Measurements from ENCODE around the gene CBX6. TPM values are rescaled to one million over a fixed set of nuclear protein-coding genes. Genes with fewer than 3 reads are reported as not detected.

CBX6 gene
- total and polyA plus RNA-seq, 8 donors: 22.5 to 44.6 (median 27.9) TPM

- Histone ChIP-seq H3K27me3 (no peaks in the 10 kb centered on the region), H3K4me1 (peaks cover 13 to 29% (median 23%) of the 10 kb centered on the region in 3 donors), H3K4me3 (no peak overlapping the region), H3K27ac (no peak overlapping the region), H3K9me3 (no peaks in the 10 kb centered on the region), H3K36me3 (peaks cover 0 to 8% (median 3%) of the 10 kb centered on the region in 3 donors)
- TF ChIP-seq CTCF (IDR thresholded peaks at IDR 0.05): peak; percentile 81 to 89 (median 84)
- peak; percentile 14 to 39 (median 32) for ATAC-seq
- WGBS, 2 donors: 10 to 14% methylated on average over 8 of the region's 8 CpGs
- intact Hi-C loops (cut with DNase I): loop anchor here in 2 of 3 donors (5.0 to 10.0 kb wide), 3 partner anchors 128 to 256 kb away; no protein-coding TSS in a partner anchor
- no peak for FAIRE-seq
- peak; percentile 69 to 96 (median 85) for DNase-seq
These were observed 3.1 kb downstream of the CBX6 start for GRCh38 chr22:38868886-38869381.

GRCh38 chr22:38868286-38868721 lies 3.7 kb downstream of the CBX6 start:
- TF ChIP-seq CTCF (IDR thresholded peaks at IDR 0.05): no peak
- Histone ChIP-seq H3K36me3 (peaks cover 0 to 8% (median 3%) of the 10 kb centered on the region in 3 donors), H3K4me1 (peaks cover 14 to 29% (median 23%) of the 10 kb centered on the region in 3 donors), H3K27ac (no peak overlapping the region), H3K9me3 (no peaks in the 10 kb centered on the region), H3K27me3 (no peaks in the 10 kb centered on the region), H3K4me3 (no peak overlapping the region)
- DNase-seq (peak in 1 of 6 donors; percentile 41), ATAC-seq (no peak), FAIRE-seq (no peak)
- 82 to 89% methylated on average over 8 of the region's 8 CpGs for WGBS, 2 donors
- intact Hi-C loops (cut with DNase I): loop anchor here in 2 of 3 donors (5.0 to 10.0 kb wide), 3 partner anchors 129 to 256 kb away; no protein-coding TSS in a partner anchor

- H3K36me3 ChIP-seq: peaks cover 0 to 8% (median 3%) of the 10 kb centered on the region in 3 donors
- peak in 2 of 6 donors; percentile 49 to 61 for DNase-seq
- intact Hi-C loops (cut with DNase I): loop anchor here in 2 of 3 donors (5.0 to 10.0 kb wide), 3 partner anchors 130 to 257 kb away; no protein-coding TSS in a partner anchor
- FAIRE-seq: no peak
- no peak overlapping the region for H3K4me3 ChIP-seq
- H3K4me1 ChIP-seq: peaks cover 14 to 29% (median 23%) of the 10 kb centered on the region in 3 donors
- no peaks in the 10 kb centered on the region for H3K9me3 ChIP-seq
- H3K27me3 ChIP-seq: no peaks in the 10 kb centered on the region
- H3K27ac ChIP-seq: no peak overlapping the region
- ATAC-seq: no peak
- 90 to 93% methylated on average over 18 of the region's 18 CpGs for WGBS, 2 donors
- no peak for TF ChIP-seq CTCF (IDR thresholded peaks at IDR 0.05)
These were observed 4.3 kb downstream of the CBX6 start for GRCh38 chr22:38867471-38868285.

GRCh38 chr22:38867124-38867455 lies 4.9 kb downstream of the CBX6 start:
- Histone ChIP-seq H3K36me3 (peaks cover 0 to 8% (median 3%) of the 10 kb centered on the region in 3 donors), H3K4me3 (no peak overlapping the region), H3K27me3 (no peaks in the 10 kb centered on the region), H3K9me3 (no peaks in the 10 kb centered on the region), H3K27ac (no peak overlapping the region), H3K4me1 (peaks cover 14 to 29% (median 23%) of the 10 kb centered on the region in 3 donors)
- ATAC-seq: no peak
- 89 to 94% methylated on average over 13 of the region's 13 CpGs for WGBS, 2 donors
- intact Hi-C loops (cut with DNase I): loop anchor here in 2 of 3 donors (5.0 to 10.0 kb wide), 3 partner anchors 130 to 258 kb away; no protein-coding TSS in a partner anchor
- no peak for DNase-seq
- no peak for TF ChIP-seq CTCF (IDR thresholded peaks at IDR 0.05)
- FAIRE-seq: no peak

Measured in pancreas (tissue), 10 donors.